ENCODE results near the gene TMEM165. TPM values are rescaled to one million over a fixed set of nuclear protein-coding genes. Genes with fewer than 3 reads are reported as not detected.

Gene TMEM165
- total RNA-seq, 1 experiment from 2014 or later: 146 TPM

GRCh38 chr4:55364691-55365344 is 30.9 kb upstream of the TMEM165 start:
- in situ Hi-C loops (cut with HindIII; ENCODE audit: low pct_unique_long_range_greater_than_20kb, low sequenced_read_pairs): no loop called here
- no peak for DNase-seq (ENCODE audit: low read depth)

GRCh38 chr4:55365345-55365728 is 30.4 kb upstream of the TMEM165 start:
- in situ Hi-C loops (cut with HindIII; ENCODE audit: low pct_unique_long_range_greater_than_20kb, low sequenced_read_pairs): no loop called here

GRCh38 chr4:55366621-55367020 is 29.1 kb upstream of the TMEM165 start:
- no peak for DNase-seq (ENCODE audit: low read depth)
- in situ Hi-C loops (cut with HindIII; ENCODE audit: low pct_unique_long_range_greater_than_20kb, low sequenced_read_pairs): no loop called here

More at GRCh38 chr4:55365345-55365728, 30.4 kb upstream of the TMEM165 start:
- DNase-seq (ENCODE audit: low read depth): no peak

DNA sequence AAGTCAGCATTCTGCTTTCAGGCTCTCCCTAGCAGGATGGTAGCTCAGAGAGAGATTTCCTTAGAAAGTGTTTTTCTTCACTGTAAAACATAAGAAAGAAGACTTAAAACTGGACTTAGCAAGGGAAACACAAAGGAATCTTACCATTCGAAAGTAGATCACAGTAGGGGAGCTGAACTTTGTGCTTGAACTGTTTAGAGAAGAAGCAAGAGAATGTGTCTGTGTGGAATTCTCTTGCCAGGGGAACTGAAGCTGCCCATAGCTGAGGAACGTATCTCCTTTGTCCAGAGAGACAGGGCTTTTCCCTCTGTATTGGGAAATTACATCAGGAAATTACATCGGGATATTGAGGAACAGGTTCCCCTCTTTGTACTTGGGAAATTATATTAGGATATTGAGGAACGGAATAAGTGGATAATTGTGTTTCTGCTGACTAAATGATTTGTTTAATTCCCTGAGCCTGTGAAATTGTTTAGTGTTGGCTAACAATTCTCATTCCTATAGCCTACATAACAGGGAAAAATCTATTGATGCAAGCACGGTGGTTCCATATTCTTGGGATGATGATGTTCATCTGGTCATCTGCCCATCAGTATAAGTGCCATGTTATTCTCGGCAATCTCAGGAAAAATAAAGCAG is 28.6 kb upstream of the TMEM165 start:
- no peak for DNase-seq (ENCODE audit: low read depth)
- in situ Hi-C loops (cut with HindIII; ENCODE audit: low pct_unique_long_range_greater_than_20kb, low sequenced_read_pairs): no loop called here

GRCh38 chr4:55369968-55370367 is 25.8 kb upstream of the TMEM165 start:
- in situ Hi-C loops (cut with HindIII; ENCODE audit: low pct_unique_long_range_greater_than_20kb, low sequenced_read_pairs): no loop called here
- DNase-seq (ENCODE audit: low read depth): no peak

GRCh38 chr4:55372259-55372658 is 23.5 kb upstream of the TMEM165 start:
- in situ Hi-C loops (cut with HindIII; ENCODE audit: low pct_unique_long_range_greater_than_20kb, low sequenced_read_pairs): no loop called here
- no peak for DNase-seq (ENCODE audit: low read depth)

GRCh38 chr4:55373461-55373860 is 22.3 kb upstream of the TMEM165 start:
- DNase-seq (ENCODE audit: low read depth): no peak
- in situ Hi-C loops (cut with HindIII; ENCODE audit: low pct_unique_long_range_greater_than_20kb, low sequenced_read_pairs): no loop called here

GRCh38 chr4:55376698-55377097 is 19.1 kb upstream of the TMEM165 start:
- in situ Hi-C loops (cut with HindIII; ENCODE audit: low pct_unique_long_range_greater_than_20kb, low sequenced_read_pairs): no loop called here
- no peak for DNase-seq (ENCODE audit: low read depth)

DNA sequence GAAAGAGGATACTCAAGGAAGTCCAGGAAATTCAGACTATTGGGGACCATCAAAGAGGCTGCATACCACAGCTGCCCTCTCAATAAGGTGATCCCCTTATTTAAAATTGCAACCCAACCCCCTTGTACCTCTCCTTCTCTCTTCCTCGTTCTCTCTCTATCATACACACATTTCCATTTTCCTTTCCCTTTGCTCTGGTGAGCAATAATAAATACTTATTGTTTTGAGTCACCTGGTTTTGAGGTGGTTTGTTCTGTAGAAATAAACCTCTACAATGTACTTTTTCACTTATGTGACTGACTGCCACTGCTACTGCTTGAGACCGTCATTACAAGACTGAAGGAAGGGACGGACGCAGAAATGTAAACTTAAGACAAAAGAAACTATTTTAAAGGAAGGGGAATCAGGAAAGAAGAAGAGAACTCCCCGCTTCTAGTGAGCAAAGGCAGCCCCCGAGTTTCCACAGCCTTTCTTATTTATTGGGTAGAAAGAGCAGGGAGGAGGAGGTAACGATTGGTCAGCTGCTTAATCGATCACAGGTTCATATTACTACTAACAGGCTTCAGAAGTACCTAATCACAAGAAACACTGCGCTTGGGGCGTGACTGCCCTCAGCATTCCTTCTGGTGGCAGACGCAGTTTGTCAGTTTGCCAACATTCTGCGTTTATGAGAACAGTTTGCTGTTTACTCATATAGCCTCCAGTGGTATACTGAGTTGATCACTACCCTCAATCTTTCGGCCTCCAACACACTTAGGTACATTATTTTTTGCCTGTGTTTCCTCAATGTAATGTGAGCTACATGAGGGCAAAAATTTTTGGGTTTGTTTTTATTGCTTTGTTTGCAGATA is 16.9 kb upstream of the TMEM165 start:
- in situ Hi-C loops (cut with HindIII; ENCODE audit: low pct_unique_long_range_greater_than_20kb, low sequenced_read_pairs): no loop called here
- no peak for DNase-seq (ENCODE audit: low read depth)

DNA sequence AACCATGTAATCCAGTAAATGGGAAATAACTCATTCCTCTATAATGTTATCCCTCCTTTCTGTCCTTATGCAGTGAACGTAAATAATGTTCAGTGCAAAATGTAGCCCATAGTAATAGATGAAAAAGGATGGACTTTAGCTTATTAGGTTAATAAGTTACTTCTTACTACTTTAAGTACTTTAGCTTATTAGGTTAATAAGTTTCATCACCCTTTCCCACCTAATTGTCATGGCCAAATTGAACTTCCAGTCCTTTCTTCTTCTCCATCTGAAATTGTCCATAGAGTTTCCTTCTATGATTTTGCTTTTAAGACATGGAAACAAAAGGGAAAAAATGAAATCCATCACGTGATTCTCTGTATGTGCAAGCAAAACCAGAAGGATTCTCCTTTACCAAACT is 15.2 kb upstream of the TMEM165 start:
- DNase-seq (ENCODE audit: low read depth): no peak
- in situ Hi-C loops (cut with HindIII; ENCODE audit: low pct_unique_long_range_greater_than_20kb, low sequenced_read_pairs): no loop called here

GRCh38 chr4:55381502-55381901 is 14.3 kb upstream of the TMEM165 start:
- no peak for DNase-seq (ENCODE audit: low read depth)
- in situ Hi-C loops (cut with HindIII; ENCODE audit: low pct_unique_long_range_greater_than_20kb, low sequenced_read_pairs): no loop called here

GRCh38 chr4:55382488-55383003 is 13.2 kb upstream of the TMEM165 start:
- in situ Hi-C loops (cut with HindIII; ENCODE audit: low pct_unique_long_range_greater_than_20kb, low sequenced_read_pairs): no loop called here
- no peak for DNase-seq (ENCODE audit: low read depth)

DNA sequence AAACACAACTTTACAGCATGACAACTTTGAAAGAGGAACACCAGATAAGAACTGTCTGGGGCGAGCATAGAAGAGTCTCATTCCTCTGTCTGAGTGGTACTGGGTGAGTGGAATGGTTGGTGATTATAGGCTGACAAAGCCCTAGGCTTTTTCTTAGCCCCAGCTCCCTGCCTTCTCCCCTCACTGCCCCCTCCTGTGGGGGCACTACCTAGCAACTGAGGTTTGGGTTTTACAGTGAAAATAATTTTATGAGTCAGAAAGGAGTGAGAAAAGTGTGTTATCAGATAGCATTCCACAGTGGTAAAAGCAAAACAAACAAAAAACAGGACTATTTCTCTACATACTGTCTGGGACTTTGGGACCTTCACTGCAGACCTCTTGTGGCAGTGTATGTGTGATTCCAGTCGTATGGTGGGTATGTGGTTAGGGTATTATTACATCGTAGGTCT is 10.5 kb upstream of the TMEM165 start:
- in situ Hi-C loops (cut with HindIII; ENCODE audit: low pct_unique_long_range_greater_than_20kb, low sequenced_read_pairs): no loop called here
- DNase-seq (ENCODE audit: low read depth): no peak

DNA sequence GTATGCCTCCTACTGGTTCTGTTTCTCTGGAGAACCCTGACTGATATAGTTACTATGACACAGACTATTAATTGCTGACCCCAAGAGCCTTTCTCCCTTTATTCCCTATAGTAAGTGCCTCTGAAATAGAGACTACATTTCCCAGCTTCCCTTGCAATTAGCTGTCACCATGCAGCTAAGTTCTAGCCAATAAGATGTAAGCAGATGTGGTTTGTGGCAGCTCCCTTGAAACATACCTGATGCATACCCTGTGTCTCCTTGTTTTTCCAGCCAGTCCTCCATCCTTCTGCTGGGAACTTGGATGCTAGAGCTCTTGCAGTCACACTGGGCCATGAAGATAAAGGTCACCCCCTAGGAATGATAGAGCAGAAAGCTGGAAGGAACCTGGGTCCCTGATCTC is 9.7 kb upstream of the TMEM165 start:
- in situ Hi-C loops (cut with HindIII; ENCODE audit: low pct_unique_long_range_greater_than_20kb, low sequenced_read_pairs): no loop called here
- peak; percentile 20 for DNase-seq (ENCODE audit: low read depth)

DNA sequence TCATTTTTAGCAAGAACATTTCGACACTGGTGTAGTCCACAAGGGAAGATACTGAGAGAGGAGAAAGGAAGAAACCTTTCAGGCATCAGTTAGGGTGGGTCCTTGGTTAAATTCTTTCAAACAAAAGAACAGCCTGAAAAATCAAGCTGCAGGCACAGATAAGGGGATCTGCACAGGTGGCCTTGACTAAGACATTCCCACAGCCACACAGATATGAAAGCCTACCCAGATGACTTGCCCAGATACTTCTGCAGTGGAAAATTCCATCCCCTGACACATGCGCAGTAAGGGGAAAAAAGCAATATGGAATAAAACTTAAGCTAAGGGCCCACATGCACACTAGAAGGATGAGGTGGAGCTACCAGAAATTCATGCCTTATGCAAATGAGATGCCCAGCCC is 8.9 kb upstream of the TMEM165 start:
- in situ Hi-C loops (cut with HindIII; ENCODE audit: low pct_unique_long_range_greater_than_20kb, low sequenced_read_pairs): no loop called here
- no peak for DNase-seq (ENCODE audit: low read depth)

- in situ Hi-C loops (cut with HindIII; ENCODE audit: low pct_unique_long_range_greater_than_20kb, low sequenced_read_pairs): no loop called here
Observed at GRCh38 chr4:55393461-55394320, 2.1 kb upstream of the TMEM165 start.

GRCh38 chr4:55395218-55395528 is 584 bp upstream of the TMEM165 start:
- in situ Hi-C loops (cut with HindIII; ENCODE audit: low pct_unique_long_range_greater_than_20kb, low sequenced_read_pairs): no loop called here
- DNase-seq (ENCODE audit: low read depth): no peak

More at GRCh38 chr4:55393461-55394320, 2.1 kb upstream of the TMEM165 start:
- DNase-seq (ENCODE audit: low read depth): no peak
